Stimulated activated CD8-positive, alpha-beta memory T cell treated with anti-CD3 and anti-CD28 coated beads, Interleukin-12 subunit alpha, Interleukin-12 subunit beta, amount 100 ng/mL, for 24 hours (primary cell): ENCODE results near the gene BSCL2.
"Not testable (repeated sequence)": the region's sequence is repeated elsewhere in the genome, so short reads cannot be mapped to it uniquely, and the experiment has no call there.

ENCODE experiments used
- DNase-seq: peaks from one replicate; pipeline ENCODE4 v3.0.0-alpha.2; 2020; ENCODE audit errors: extremely low read depth

The BSCL2 gene

DNA sequence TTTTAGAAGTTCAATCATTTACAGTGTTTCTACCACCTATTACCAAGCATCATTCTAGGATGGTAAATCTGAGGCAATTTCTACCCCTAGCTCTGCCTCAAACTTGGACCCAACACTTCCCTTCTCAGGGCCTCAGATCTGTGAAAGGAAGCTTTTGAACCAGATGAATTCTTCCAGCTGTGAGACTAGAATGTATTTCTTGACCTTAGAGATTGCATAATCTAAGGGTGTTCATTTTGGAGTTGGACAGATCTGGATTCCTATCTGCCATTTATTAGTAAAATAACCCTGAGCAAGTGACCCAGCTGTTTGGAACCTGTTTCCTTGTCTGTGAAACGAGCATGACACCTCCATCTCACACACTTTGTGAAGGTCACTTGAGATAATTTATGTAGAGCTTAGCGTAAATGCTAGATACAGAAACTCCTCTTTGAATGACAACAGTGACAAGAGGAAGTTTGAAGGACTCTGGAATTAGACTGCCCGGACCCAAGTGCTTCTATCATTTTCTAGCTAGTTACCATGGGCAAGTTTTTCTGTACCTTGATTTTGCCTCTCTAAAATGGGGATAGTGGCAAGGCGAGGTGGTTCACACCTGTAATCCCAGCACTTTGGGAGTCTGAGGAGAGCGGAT is 50.3 kb downstream of the BSCL2 start:
- no peak for DNase-seq

- no peak for DNase-seq
These were observed 52.9 kb downstream of the BSCL2 start for GRCh38 chr11:62654297-62654696.

DNA sequence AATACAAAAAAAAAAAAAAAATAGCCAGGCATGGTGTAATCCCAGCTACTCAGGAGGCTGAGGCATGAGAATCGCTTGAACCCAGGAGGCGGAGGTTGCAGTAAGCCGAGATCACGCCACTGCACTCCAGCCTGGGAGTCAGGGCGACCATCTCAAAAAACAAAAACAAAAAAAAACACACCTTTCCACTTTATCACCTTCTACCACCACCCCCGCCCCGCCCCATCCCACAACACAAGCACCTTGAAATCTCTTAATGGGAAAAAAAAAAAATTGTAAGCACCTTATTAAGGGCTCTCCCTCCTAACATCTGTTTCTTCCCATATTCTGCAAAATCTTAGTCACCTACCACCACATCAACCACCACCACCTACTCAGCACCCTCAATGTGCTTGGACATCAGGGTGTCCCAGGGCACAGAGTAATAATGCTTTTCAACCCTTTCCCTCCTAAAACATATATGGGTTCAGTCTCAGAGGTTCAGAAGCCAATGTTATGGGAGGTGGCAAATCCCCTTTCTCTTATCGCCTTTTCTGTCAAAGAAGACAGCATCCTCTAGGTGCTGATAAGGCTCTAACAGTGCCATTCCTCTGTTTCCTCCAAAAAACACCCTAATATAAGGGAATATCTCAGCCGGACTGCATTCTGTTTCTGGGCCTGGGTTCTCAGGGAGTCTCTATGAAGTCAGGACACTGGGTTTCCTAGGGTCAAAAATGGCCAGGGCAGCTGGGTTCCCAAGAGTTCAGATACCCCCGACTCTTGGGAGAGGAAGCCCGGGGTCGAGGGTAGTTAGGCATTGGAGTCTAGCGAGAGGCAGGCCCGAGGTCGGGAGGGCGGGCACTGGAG is 54.8 kb downstream of the BSCL2 start:
- DNase-seq = no peak

GRCh38 chr11:62650283-62650682 is 56.9 kb downstream of the BSCL2 start:
- not testable (repeated sequence) for DNase-seq

DNA sequence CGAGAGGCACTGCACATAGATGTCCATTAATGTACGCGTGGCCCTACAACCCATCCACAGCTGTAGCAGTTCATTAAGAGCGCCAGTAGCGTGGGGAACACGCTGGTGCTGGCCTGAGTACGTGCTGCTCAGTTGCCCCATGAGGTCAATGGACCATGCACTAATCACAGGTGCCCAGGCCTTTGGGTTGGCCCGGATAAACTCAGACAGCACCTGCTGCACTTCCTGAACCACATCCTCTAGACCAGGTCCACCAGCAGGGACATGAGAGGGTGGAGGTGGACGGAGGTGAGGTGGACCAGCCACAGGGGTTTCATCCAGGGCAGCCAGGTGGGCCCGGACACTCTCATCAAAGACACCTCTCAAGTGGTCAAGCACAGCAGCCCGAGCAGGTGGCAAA is 57.7 kb downstream of the BSCL2 start:
- DNase-seq = no peak

DNA sequence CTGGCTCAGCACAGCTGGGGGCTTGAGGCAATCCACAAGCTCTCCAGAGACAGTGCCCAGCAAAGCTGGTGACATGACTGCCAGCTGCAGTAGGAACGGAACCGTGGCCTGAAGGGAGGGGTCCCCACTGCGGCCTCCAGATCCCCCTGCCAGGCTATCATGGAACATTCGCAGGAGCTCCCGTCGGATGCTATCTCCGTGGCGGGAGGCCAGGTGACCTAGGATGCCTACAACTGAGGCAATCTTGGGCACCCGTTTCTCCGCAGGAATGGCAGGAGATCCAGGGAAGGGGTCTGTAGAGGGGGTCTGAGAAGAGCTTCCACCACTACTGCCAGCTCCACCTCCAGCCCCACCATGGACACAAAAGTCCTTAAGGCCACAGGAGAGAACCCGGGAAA is 58.3 kb downstream of the BSCL2 start:
- no peak for DNase-seq

GRCh38 chr11:62648185-62648966 is 58.8 kb downstream of the BSCL2 start:
- DNase-seq = no peak

GRCh38 chr11:62647609-62648005 is 59.6 kb downstream of the BSCL2 start:
- DNase-seq = no peak

- DNase-seq = no peak
These were observed 60.2 kb downstream of the BSCL2 start for GRCh38 chr11:62646825-62647608.

DNA sequence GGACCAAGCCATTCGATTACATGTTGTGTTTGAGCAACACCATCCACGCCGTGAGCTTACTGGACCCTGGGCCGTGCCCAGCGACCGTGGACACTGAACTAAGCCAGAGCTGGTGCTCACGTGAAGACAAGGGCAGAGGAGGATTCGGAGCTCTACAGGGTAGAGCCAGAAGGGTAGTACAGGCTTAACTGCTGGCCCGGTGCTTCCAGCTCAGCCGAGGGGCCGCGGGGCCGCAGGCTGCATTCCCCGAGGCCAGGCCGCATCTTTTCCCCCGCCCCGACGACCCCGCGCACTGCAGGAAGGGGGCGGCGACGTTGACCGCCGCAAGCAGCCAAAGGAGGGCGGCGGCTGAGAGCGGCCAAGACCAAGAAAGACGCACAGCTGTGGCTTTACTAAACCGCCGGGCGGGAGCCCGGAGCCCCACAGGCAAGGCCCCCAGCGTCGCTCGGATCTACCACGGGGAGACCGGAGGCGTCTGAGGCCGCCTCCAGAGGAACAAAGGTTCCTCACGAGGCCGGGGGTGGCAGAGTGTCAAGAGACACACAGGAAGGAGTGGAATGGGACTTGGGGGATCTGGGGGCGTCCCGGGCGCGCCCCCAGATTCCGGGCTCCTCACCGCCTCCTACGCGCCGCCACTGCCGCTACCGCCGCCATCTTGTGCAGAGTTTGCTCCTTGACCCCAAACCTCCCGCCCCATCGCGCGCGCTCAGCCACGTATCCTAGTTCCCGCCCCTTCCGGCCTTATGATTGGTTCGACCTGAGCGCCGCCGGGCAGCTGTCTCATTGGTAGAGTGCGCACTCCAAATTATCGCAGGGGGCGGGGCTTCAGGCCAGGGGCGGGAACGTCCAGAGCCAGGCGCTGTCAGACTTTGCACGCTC is 61.0 kb downstream of the BSCL2 start, which contains the start of gene GANAB:
Gene GANAB (minus strand): TSS at position 668 of the 879 bp plus-strand sequence. CDS start 14 bp downstream, at position 654.
- peak; percentile 99 for DNase-seq

DNA sequence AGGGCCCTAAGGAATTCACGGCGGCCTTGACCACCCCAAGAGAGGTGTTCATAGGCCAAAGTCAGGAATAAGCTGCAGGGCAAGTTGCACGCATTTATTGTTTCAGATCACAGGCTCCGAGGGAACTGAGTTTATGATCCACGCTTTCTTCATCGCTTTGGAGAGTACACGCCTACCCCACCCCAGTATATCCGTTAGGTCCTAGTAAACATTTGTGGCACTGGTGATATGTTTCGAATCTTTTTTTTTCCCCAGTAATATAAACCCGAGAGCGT is 61.6 kb downstream of the BSCL2 start:
- no peak for DNase-seq

- no peak for DNase-seq
These were observed 63.0 kb downstream of the BSCL2 start for GRCh38 chr11:62644220-62644619.
